NCI-H2196 (cell line): ENCODE results near the gene CAMLG.
A peak's percentile ranks its signal among the peaks of the same experiment; 100 is the strongest.
"Not testable (repeated sequence)": the region's sequence is repeated elsewhere in the genome, so short reads cannot be mapped to it uniquely, and the experiment has no call there.

ENCODE experiments used
- DNase-seq: peaks from one replicate; lab custom pipeline; 2025; ENCODE audit not compliant: unreplicated experiment; lab: John Stamatoyannopoulos, UW

The CAMLG gene

GRCh38 chr5:134738133-134738962 lies at the start of gene CAMLG:
Gene CAMLG, plus strand, starts transcription at chr5:134738548. Its CDS starts 73 bp downstream, at chr5:134738621.
- DNase-seq: peak; percentile 99

GRCh38 chr5:134690144-134690543 lies 48.2 kb upstream of the CAMLG start:
- not testable (repeated sequence) for DNase-seq

GRCh38 chr5:134692722-134693121 lies 45.6 kb upstream of the CAMLG start:
- DNase-seq: no peak

GRCh38 chr5:134708301-134708700 lies 30.0 kb upstream of the CAMLG start:
- no peak for DNase-seq

DNA sequence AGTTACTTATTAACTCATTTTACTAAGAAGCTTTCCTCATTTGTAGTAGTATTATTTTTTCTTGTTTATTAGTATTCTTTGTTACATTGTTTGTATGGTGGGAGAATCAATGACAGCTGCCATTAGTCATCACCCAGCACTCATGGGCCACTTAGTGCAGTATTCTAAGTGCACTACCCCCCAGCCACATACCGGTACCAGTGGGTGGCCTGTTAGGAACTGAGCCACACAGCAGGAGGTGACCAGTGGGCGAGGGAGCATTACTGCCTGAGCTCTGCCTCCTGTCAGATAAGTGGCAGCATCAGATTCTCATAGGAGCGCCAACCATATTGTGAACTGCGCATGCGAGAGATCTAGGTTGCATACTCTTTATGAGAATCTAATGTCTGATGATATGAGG lies 24.2 kb upstream of the CAMLG start:
- DNase-seq: no peak

GRCh38 chr5:134714541-134714940 lies 23.8 kb upstream of the CAMLG start:
- no peak for DNase-seq

GRCh38 chr5:134715466-134715865 lies 22.9 kb upstream of the CAMLG start:
- DNase-seq: not testable (repeated sequence)

DNA sequence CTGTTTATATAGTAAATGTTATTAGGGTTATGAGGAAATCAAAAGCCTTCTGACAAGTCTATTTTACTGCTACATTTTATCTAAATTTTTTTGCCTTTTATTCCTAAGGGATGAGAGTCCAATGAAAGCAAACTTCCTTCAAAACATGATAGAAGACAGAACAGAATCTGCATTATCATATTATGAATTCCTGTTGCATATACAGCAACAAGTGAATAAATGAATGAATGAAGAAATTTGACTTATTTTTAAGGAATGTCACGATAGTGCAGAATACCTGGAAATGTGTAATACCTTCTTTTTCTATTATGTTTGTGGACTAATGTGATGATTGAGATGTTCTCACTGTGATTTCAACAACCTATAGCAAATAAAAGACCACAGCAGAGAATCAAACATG lies 13.5 kb upstream of the CAMLG start:
- DNase-seq: no peak

GRCh38 chr5:134732819-134733218 lies 5.5 kb upstream of the CAMLG start:
- DNase-seq: no peak

DNA sequence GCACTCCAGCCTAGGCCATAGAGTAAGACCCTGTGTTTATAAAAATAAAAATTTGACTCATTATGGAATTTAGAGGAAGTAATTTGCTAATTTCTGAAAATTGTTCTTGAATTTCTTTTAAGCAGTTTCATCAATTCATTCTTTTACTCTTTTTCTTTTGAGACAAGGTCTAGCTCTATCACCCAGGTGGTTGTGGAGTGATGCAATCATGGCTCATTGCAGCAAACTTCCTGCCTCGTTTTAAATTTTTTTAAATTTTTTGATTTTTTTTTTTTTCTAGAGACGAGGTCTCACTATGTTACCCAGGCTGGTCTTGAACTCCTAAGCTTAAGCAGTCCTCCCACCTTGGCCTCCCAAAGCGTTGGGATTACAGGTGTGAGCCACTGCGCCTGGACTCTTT lies 3.1 kb upstream of the CAMLG start:
- no peak for DNase-seq

DNA sequence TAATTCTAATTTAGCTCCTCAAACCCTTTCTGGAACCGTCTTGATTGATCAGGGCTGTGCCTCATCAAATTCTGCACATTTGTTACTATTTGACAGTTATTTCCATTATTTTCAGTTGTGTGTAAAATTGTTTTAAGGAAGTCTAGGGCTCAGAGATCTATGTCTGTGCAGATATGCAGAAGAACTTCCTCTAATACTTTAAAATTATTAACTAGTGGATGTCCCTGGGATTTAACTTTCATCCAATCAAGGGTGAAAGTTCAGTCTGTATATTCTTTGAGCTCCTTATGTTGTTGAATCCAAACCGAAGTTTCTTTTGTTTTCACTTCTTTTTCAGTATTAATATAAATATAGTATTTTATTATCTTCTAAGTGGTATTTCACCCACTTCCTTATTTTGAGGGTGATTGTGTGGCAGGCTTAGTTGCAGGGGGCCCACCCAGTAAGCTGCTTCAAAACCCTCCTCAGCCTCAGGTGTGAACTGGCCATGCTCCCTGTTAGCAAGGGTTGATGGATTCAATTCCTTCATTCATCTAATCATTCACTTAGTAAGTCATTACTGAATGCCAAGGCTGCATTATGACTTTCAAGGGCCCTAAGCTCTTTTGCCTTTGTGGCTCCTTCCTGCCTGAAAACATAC lies 2.1 kb upstream of the CAMLG start:
- no peak for DNase-seq

GRCh38 chr5:134738963-134739661 lies 764 bp downstream of the CAMLG start:
- peak; percentile 31 for DNase-seq

DNA sequence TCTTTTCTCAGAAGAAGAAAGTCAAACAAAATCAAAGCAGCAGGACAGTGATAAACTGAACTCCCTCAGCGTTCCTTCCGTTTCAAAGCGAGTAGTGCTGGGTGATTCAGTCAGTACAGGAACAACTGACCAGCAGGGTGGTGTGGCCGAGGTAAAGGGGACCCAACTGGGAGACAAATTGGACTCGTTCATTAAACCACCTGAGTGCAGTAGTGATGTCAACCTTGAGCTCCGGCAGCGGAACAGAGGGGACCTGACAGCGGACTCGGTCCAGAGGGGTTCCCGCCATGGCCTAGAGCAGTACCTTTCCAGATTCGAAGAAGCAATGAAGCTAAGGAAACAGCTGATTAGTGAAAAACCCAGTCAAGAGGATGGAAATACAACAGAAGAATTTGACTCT lies 2.7 kb downstream of the CAMLG start:
- no peak for DNase-seq

DNA sequence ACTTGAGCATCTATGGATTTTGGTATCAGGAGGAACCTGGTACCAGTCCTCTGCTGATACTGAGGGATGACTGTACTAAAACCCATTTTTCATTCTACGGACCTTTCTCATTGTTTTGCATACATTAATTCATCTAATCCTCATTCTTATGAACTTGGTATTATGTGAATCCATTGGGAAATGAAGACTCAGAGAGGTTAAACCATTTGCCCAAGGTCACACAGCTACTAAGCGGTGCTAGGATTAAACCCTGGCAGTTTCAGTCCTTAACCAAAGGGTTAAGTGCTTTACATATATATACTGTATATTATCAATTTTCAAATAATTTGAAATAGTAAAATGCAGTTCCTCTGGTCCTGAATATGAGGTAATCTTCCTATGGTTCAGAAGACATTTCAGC lies 3.8 kb downstream of the CAMLG start:
- DNase-seq: no peak

- DNase-seq: no peak
Measured at GRCh38 chr5:134749415-134749814, 11.1 kb downstream of the CAMLG start.

DNA sequence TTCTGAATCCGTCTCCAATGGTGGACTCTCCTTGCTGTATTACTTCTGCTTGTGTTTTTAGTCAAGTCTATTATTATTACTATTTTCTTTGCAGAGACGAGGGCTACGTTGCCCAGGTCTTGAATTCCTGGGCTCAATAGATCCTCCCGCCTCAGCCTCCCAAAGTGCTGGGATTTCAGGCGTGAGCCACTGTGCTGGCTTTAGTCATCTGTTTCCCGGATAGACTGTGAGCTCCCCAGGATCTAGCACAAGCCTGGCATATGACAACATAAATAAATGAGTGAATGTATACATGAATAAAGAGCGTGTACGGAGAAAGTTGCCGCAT lies 19.8 kb downstream of the CAMLG start:
- DNase-seq: no peak

- peak; percentile 94 for DNase-seq
Measured at GRCh38 chr5:134758504-134759341, 20.4 kb downstream of the CAMLG start, which contains the start of gene DDX46. Gene DDX46, plus strand, starts transcription at chr5:134758779. Its CDS starts 160 bp downstream, at chr5:134758939.

GRCh38 chr5:134767528-134768291 lies 29.4 kb downstream of the CAMLG start:
- not testable (repeated sequence) for DNase-seq

GRCh38 chr5:134769206-134769605 lies 30.9 kb downstream of the CAMLG start:
- DNase-seq: no peak

DNA sequence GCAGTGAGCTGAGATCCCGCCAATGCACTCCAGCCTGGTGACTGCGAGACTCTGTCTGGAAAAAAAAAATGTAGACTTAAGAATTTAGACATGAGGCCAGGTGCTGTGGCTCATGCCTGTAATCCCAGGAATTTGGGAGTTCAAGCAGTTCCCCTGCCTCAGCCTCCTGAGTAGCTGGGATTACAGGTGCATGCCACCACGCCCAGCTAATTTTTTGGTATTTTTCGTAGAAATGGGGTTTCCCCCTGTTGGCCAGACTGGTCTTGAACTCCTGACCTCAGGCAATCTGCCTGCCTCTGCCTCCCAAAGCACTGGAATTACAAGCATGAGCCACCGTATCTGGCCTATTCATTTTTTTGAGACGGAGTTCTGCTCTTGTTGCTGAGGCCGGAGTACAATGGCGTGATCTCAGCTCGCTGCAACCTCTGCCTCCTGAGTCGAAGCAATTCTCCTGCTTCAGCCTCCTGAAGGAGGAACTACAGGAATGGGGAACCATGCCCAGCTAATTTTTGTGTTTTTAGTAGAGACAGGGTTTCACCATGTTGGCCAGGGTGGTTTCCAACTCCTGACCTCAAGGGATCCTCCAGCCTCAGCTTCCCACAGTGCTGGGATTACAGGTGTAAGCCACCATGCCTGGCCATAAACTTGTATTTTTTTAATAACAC lies 34.2 kb downstream of the CAMLG start:
- no peak for DNase-seq
